HG02759 (cell line): ENCODE measurements around the gene RIMS3.
"Not testable (repeated sequence)": the region's sequence is repeated elsewhere in the genome, so short reads cannot be mapped to it uniquely, and the experiment has no call there.

Source experiments
- ATAC-seq: cut with Tn5 transposase; IDR thresholded peaks from one replicate; pipeline ENCODE4 v1.9.1; 2021; ENCODE audit warnings: mild to moderate bottlenecking, moderate library complexity; ENCODE audit not compliant: unreplicated experiment

The RIMS3 gene

GRCh38 chr1:40665335-40666171, at the start of gene RIMS3:
Gene RIMS3 (minus strand): TSS chr1:40665682. CDS start chr1:40641925, 23,757 bp downstream.
- ATAC-seq, result peak; percentile 81

GRCh38 chr1:40712997-40713396, 47.5 kb upstream of the RIMS3 start:
- no peak for ATAC-seq

DNA sequence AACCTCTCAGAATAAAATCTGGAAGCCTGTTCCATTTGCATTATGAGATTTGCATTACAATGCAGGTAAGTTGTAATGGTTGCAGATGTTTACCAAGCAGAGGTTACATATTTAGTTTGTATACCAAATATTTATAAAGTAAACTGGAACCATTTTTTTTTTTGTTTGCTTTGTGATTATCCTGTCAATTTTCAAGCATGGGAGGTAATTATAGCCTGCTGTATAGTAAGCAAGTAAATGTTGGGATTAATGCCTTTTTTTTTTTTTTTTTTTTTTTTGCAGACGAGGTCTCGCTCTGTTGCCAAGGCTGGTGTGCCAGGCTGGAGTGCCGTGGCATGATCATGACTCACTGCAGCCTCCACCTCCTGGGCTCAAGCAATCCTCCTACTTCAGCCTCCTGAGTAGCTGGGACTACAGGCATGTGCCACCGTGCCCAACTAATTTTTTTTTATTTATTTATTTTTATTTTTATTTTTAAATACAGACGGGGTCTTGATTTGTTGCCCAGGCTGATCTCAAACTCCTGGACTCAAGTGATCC, 47.0 kb upstream of the RIMS3 start:
- ATAC-seq, result no peak

DNA sequence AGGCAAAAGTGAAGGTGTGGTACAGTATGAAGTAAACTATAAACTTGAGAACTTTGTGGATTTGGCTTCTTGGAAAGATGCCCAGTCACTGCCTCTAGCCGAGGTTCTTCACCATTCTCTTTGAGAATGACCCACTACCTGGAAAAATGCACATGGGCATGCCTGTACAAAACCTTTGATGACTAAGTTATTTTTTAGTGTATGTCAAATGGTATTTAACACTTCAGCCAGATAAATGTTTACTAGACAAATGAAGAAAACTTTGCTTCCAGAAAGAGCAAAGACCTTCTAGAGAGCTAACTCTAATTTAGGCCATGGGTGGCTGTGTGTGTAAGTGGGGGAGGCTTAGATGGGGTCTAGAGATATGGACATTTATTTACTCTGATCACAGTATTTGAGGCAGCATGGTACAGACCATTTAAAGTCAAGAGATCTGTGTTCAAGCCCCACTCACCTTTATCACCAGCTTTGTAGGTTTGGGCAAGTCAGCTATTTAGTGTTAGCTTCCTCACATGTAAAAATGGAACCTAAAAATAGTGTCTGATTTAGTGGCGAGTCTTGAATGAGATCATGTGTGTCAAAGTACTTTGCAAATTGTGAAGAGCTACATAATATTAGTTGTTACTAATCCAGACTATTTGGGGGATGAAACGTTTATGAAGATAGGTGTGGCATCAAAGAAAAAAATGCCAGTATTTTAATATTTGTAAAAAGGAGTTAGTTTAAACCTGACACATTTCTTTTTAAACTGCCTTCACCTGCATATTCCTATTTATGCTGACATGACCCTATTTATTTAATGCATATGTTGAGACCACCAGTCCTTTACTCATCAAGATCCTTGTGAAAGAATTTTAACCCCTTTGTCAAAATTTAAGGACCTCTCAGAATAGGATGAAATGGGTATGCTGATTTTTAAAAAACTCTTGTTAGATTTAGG, 46.3 kb upstream of the RIMS3 start:
- no peak for ATAC-seq

DNA sequence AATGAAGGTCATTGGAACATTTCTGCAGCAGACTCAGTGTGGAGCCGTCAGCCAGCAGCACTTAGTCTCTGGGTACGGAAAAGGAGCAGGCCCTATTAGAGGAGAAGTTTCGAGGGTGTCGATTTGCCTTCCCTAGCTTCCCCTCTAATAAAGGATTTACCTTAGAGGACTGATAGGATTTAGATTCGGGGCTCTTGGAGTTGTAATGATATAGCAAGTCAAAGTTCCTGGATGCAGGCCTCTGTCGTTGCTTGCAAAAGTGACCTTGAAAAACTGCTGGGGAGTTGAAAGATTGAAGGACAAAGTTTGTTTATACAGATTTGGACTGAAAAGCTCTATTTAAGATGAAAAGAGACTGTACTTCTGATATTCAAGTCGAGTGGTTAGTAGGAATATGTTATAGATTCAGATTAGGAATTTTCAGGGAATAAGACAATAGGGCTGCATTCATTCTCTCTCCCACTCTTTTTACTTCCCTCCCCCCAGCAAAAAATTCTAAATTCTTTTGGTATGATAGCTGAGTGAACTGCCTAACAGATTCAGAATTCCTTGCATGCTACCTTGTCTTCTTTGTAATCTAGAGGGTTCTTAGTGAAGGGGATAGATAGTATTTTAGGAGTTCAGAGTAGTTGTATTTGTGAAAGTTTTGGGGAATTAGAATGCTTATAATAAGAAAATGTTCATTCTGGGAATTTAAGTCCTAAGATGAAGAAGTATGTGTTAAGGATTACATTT, 45.3 kb upstream of the RIMS3 start:
- no peak for ATAC-seq

DNA sequence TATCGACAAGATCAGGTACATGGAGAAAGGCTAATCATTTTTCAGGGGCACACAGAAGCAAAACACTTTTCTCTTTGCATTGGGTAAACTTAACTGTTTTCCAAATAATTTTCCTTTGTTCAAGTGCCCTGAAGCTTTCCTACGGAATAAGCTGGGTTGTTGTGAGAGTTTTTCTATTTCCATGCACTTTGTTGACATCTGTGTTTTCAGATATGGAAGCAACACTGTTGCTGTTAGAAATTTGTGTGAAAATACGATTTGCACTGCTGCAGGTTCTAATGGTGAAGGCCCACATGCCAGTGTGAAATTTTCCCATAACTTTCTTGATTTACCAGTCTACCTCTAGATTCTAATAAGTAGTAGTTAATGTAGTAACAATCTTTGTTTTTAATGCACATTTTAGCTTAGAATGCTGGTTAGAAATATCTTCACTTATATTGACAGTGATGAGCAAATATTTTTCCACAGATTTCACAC, 44.4 kb upstream of the RIMS3 start:
- ATAC-seq, result no peak

DNA sequence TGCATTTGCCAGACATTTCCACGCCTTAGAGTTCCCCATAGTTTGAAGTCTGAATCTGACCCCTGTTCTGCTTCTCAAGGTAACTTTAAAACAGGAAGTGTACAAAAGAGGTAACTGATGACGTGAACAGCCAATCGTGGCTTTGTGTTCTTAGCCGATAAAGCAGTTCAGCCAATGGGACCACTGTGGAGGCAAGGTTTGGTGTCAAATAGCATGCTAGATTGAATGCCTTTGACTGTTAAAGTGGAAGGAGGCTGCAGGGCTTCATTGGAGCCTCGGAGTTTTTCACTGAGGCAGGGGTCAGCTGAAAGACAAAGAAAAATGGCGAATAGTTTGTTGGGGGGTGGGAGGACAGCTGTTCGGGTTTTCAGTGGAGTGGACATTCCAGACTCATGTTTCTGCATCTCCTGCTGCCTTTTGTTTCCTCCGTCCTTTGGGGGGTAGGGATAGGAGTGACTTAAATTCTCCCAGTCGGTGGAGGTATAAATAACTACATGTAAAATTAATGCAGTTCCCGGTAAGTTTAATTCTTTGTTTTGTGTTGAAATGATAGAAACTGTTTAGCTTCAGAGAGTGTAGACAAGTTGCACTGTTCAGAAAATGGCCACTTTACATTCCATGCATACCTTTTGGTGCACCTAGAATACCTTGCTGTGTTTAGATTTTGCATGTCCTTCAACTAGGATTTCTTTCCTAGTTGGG, 43.8 kb upstream of the RIMS3 start:
- ATAC-seq, result peak; percentile 92

DNA sequence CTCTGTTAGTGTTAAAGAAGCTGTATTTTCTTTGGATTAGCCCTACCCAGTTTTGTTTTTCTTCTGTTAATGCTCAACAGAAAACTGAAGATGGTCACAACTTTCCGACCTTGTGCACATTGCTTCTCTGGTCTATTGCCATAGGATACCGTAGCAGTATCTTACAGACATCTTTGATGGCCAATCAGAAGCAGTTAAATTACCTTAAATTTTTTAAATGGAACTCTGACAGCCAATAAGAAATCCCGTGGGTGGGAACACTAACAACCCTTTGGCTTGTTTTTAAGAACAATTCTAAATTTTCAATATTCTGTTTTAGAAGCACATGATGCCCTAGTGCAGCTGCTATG, 43.2 kb upstream of the RIMS3 start:
- ATAC-seq, result peak; percentile 67

GRCh38 chr1:40706626-40707025, 41.1 kb upstream of the RIMS3 start:
- ATAC-seq, result no peak

GRCh38 chr1:40704817-40705733, 39.6 kb upstream of the RIMS3 start:
- no peak for ATAC-seq

- no peak for ATAC-seq
These were observed 37.8 kb upstream of the RIMS3 start for GRCh38 chr1:40703316-40703715.

DNA sequence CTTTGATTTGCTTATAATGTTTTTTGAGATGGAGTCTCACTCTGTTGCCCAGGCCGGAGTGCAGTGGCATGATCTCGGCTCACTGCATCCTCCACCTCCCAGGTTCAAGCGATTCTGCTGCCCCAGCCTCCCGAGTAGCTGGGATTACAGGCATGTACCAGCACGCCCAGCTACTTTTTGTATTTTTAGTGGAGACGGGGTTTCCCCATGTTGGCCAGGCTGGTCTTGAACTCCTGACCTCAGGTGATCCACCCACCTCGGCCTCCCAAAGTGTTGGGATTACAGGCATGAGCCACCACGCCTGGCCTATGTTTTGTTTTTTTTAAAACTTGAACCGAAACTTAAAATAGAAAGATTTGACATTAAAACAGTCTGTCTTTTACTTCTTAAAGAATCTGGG, 37.3 kb upstream of the RIMS3 start:
- not testable (repeated sequence) for ATAC-seq

GRCh38 chr1:40701684-40702083, 36.2 kb upstream of the RIMS3 start:
- no peak for ATAC-seq

- ATAC-seq, result peak; percentile 85
These were observed 34.3 kb upstream of the RIMS3 start for GRCh38 chr1:40699787-40700186.

DNA sequence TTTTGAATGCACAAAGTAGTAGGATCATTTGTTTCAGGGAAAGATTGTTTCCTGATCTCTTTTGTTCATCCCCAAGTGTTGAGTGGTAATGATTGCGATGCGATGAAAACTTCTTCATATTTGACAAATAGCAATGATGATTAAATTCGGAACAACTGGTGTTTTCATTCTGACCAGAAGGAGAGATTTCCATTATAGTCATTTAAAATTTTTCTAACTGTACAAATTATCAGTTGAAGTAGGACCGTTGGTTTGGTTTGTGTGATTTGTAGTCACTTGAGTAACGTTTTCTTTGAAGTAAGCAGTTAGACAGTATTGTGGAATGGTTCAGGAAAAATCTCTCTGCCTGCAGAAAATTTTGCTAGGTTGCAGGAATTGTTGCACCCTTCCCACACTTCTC, 32.0 kb upstream of the RIMS3 start:
- no peak for ATAC-seq

GRCh38 chr1:40696294-40696693, 30.8 kb upstream of the RIMS3 start:
- no peak for ATAC-seq

DNA sequence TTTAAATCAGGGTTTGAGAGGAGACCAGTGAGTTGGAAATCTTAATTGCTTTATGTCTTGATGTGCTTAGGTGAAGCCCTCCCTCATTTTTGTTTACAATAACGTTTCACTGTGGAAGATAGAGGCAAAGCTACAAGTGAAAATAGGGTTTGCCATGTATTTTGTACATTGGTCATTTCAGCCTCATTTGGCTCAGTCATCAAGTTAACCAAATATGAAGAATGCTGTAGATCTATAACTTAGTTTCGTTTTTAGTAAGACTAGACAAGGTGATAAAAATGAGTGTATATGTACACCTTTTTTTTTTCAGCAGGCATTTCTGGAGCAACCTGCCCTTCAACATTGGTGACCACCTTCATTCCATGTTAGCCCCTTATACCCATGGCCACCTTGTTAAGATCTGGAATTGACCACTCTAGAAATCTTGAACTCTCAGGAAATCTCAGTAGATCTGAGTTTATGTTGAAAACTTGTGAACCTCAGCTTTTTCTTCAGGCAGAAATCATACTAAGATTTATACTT, 28.9 kb upstream of the RIMS3 start:
- no peak for ATAC-seq

DNA sequence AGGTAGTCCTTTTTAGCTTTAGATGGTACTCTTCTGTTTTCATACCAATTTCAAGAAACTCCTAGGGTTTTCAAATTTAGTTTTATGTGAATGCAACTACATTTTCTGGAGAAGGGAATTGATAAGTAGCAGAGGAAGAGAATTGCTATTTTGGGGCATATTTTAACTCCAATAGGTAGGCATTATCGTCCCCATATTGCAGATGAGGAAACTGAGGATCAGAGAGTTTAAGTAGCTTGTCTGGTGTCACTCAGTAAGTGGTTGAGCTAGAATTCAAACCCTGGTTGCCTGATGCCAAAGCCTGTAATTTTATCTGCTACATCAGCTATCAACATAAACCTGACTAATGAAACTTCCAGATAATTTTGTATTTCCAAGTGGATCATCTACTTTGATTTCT, 27.9 kb upstream of the RIMS3 start:
- ATAC-seq, result no peak

DNA sequence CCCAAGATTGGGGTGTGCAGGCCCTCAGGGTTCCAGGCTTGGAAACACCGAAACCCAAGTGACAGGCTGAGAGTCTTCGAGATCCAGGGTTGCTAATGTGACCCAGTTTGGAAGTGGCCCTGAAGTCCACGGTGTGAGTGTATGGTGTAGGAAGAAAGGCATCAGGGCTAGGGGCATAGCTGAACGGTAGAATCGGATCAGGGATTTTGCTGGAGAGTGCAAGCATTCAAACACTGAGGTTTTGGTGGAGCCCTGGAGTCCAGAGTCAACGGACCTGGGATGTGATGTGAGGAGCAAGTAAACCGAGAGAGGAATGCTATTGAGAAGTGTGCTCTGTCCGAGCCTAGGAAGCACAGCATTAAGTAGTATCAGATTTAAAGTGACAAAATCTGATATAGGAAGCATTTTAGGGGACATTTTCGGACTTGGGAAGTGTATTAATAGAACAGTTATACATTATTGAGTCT, 27.0 kb upstream of the RIMS3 start:
- ATAC-seq, result no peak
